Measurements from ENCODE around the gene TIGIT.
A peak's percentile ranks its signal among the peaks of the same experiment; 100 is the strongest.

The TIGIT gene

DNA sequence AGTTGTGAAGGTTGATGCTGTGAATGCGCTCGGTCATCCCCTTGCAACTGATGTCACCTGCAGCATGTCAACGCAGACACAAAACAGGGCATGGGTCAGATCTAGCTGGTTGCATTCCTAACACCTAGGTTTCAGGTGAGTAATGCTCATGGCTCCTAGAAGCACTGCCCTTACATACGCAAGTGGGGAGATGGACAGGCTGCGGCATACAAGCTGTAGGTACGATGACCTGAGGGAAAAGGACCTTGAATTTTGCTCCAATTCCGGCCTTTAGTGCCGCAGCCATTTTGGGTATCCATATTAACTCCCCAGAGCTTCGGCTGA lies 58.0 kb downstream of the TIGIT start:
- H3K4me3 ChIP-seq (ENCODE audit: low read depth, low read length), result no peak overlapping the region
- no peak overlapping the region for H3K9ac ChIP-seq (ENCODE audit: low read depth, low read length)
- no peaks in the 10 kb centered on the region for H3K27me3 ChIP-seq (ENCODE audit: control insufficient read depth, insufficient read depth, low read length)
- no peak overlapping the region for H3K27ac ChIP-seq (ENCODE audit: low read depth, low read length)
- H3K4me1 ChIP-seq (ENCODE audit: control insufficient read depth, insufficient read depth, low read length), result peaks cover 20% of the 10 kb centered on the region
- H3K9me3 ChIP-seq (ENCODE audit: control insufficient read depth, insufficient read depth, low read length), result no peaks in the 10 kb centered on the region
- H3K36me3 ChIP-seq (ENCODE audit: control insufficient read depth, insufficient read depth, low read length), result no peaks in the 10 kb centered on the region

DNA sequence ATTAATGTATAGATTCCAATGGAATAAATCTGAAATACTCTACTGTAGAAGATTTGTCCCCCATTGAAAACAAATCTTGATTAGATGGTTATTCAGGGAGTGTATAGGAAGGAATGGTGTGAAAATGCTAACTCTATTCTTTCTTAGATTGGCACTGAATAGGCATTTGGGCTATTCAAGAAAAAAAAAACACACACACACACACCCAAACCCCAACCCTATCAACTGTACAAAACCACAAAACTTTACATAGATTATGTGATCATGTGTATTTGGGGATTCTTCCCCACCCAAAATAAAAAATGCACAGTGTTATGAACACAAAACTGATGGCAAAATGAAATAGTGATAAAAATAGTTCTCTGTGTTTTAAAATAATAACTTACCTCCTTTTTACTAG lies 61.8 kb downstream of the TIGIT start:
- Histone ChIP-seq H3K9ac (ENCODE audit: low read depth, low read length) (no peak overlapping the region), H3K27ac (ENCODE audit: low read depth, low read length) (peak overlapping the region; percentile 46), H3K4me3 (ENCODE audit: low read depth, low read length) (no peak overlapping the region; the same call in 1 of the 2 replicates), H3K36me3 (ENCODE audit: control insufficient read depth, insufficient read depth, low read length) (no peaks in the 10 kb centered on the region), H3K4me1 (ENCODE audit: control insufficient read depth, insufficient read depth, low read length) (peaks cover 45% of the 10 kb centered on the region), H3K27me3 (ENCODE audit: control insufficient read depth, insufficient read depth, low read length) (no peaks in the 10 kb centered on the region), H3K9me3 (ENCODE audit: control insufficient read depth, insufficient read depth, low read length) (no peaks in the 10 kb centered on the region)

DNA sequence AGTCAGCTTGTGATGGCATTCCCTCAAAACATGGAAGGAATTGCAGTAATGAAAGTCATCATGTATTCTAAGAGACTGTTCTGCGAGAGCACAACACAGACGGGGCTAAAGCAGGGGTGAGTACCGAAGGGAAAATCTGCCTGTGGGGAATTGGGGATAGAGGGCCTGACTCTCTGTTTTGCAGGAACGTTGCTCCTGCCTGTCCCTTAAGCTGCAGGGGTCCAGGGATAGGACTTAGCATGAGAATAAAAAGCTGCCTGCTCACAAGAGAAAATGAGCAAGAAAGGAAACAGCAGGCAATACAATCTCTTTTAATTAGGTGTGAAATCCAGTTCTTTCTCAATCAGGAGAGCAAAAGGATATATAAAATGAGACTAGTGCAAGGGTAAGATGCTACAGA lies 62.2 kb downstream of the TIGIT start:
- no peak overlapping the region for H3K9ac ChIP-seq (ENCODE audit: low read depth, low read length)
- no peaks in the 10 kb centered on the region for H3K9me3 ChIP-seq (ENCODE audit: control insufficient read depth, insufficient read depth, low read length)
- H3K4me1 ChIP-seq (ENCODE audit: control insufficient read depth, insufficient read depth, low read length), result peaks cover 45% of the 10 kb centered on the region
- H3K36me3 ChIP-seq (ENCODE audit: control insufficient read depth, insufficient read depth, low read length), result no peaks in the 10 kb centered on the region
- H3K27ac ChIP-seq (ENCODE audit: low read depth, low read length), result peak overlapping the region; percentile 72
- H3K4me3 ChIP-seq (ENCODE audit: low read depth, low read length), result peak overlapping the region; percentile 1; the same call in 1 of the 2 replicates
- no peaks in the 10 kb centered on the region for H3K27me3 ChIP-seq (ENCODE audit: control insufficient read depth, insufficient read depth, low read length)

DNA sequence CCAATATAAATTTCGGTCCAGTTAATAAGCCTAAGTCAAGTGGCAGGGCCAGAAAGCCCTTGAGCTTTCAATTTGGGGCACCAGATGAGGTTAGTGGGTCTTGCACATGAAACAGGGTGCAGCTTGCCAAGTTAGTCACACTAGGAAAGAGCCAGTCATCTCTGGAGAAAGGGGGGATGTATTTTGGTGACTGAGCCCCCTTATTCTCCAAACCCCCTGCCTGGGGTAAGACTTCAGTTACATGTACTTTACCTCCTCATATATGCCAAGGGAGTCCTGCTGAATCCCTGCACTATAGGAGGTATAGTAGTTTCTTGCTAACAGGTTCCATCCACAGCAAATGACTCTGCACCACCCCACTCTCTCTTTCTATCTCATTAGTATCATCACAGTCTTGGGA lies 62.7 kb downstream of the TIGIT start:
- Histone ChIP-seq H3K27ac (ENCODE audit: low read depth, low read length) (peak overlapping the region; percentile 72), H3K27me3 (ENCODE audit: control insufficient read depth, insufficient read depth, low read length) (no peaks in the 10 kb centered on the region), H3K9me3 (ENCODE audit: control insufficient read depth, insufficient read depth, low read length) (no peaks in the 10 kb centered on the region), H3K4me3 (ENCODE audit: low read depth, low read length) (0 out of 2 replicates have a peak overlapping the region, but pooled peaks have one; percentile 1), H3K36me3 (ENCODE audit: control insufficient read depth, insufficient read depth, low read length) (no peaks in the 10 kb centered on the region), H3K4me1 (ENCODE audit: control insufficient read depth, insufficient read depth, low read length) (peaks cover 45% of the 10 kb centered on the region), H3K9ac (ENCODE audit: low read depth, low read length) (no peak overlapping the region)
